Measurements from ENCODE around the gene HDHD5.

DNA sequence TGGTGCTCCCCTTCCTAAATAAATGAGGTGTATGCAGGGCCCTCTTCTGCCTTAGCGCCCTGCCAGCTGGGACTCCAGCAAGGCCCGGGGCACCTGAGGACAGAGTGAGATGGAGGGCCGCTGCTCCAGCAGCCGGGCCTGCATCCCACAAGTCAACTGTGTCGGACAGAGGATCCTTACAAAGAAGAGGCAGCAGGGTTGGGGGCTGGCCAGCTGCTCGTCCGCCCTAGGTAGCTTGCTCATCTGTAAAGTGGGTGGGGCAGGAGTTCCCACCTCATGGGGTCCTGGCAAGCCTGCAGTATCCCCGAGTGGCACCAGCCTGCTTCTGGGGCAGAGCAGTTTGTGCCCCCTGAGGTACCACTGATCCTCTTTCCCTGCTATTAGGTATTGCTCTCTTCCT lies 45.5 kb downstream of the HDHD5 start:
- TF ChIP-seq, protein P1, sequence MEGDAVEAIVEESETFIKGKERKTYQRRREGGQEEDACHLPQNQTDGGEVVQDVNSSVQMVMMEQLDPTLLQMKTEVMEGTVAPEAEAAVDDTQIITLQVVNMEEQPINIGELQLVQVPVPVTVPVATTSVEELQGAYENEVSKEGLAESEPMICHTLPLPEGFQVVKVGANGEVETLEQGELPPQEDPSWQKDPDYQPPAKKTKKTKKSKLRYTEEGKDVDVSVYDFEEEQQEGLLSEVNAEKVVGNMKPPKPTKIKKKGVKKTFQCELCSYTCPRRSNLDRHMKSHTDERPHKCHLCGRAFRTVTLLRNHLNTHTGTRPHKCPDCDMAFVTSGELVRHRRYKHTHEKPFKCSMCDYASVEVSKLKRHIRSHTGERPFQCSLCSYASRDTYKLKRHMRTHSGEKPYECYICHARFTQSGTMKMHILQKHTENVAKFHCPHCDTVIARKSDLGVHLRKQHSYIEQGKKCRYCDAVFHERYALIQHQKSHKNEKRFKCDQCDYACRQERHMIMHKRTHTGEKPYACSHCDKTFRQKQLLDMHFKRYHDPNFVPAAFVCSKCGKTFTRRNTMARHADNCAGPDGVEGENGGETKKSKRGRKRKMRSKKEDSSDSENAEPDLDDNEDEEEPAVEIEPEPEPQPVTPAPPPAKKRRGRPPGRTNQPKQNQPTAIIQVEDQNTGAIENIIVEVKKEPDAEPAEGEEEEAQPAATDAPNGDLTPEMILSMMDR (IDR thresholded peaks at IDR 0.05 in 8 of 11, conservative IDR thresholded peaks at IDR 0.05 in 3 of 11) = no peak
- TF ChIP-seq POLR2AphosphoS5 (IDR thresholded peaks at IDR 0.05) = peak in 1 of 3 donors; percentile 58
